NCI-H748 treated with DMSO at 0.1 percent for 48 hours (cell line): Measurements from ENCODE around the gene MAD2L2.

ENCODE experiments used
- DNase-seq: peaks from one replicate; lab custom pipeline; 2025; lab: John Stamatoyannopoulos, UW

Gene MAD2L2

GRCh38 chr1:11682287-11682771 is 1.4 kb upstream of the MAD2L2 start:
- no peak for DNase-seq

- DNase-seq = no peak
Measured at GRCh38 chr1:11680270-11681070, 478 bp downstream of the MAD2L2 start.

- no peak for DNase-seq
Measured at GRCh38 chr1:11678442-11678841, 2.5 kb downstream of the MAD2L2 start.

GRCh38 chr1:11676386-11677103 is 4.4 kb downstream of the MAD2L2 start:
- no peak for DNase-seq

- DNase-seq = no peak
Measured at GRCh38 chr1:11675325-11675724, 5.6 kb downstream of the MAD2L2 start.

- DNase-seq = no peak
Measured at GRCh38 chr1:11674488-11674887, 6.5 kb downstream of the MAD2L2 start.

- DNase-seq = no peak
Measured at GRCh38 chr1:11673089-11673769, 7.7 kb downstream of the MAD2L2 start.

- DNase-seq = no peak
Measured at GRCh38 chr1:11671544-11672286, 9.2 kb downstream of the MAD2L2 start.

- DNase-seq = no peak
Measured at GRCh38 chr1:11671205-11671543, 9.8 kb downstream of the MAD2L2 start.

GRCh38 chr1:11670747-11671146 is 10.2 kb downstream of the MAD2L2 start:
- DNase-seq = no peak

- DNase-seq = no peak
Measured at GRCh38 chr1:11668516-11668915, 12.4 kb downstream of the MAD2L2 start.

- DNase-seq = no peak
Measured at GRCh38 chr1:11664336-11665065, 16.4 kb downstream of the MAD2L2 start.

GRCh38 chr1:11661103-11661502 is 19.8 kb downstream of the MAD2L2 start:
- no peak for DNase-seq

- DNase-seq = no peak
Measured at GRCh38 chr1:11659748-11660147, 21.2 kb downstream of the MAD2L2 start.

- DNase-seq = no peak
Measured at GRCh38 chr1:11658542-11658941, 22.4 kb downstream of the MAD2L2 start.

- DNase-seq = no peak
Measured at GRCh38 chr1:11657654-11658053, 23.3 kb downstream of the MAD2L2 start.

- no peak for DNase-seq
Measured at GRCh38 chr1:11654939-11655808, 25.8 kb downstream of the MAD2L2 start.

GRCh38 chr1:11654137-11654938 is 26.6 kb downstream of the MAD2L2 start, which contains the start of the genes FBXO2 and FBXO44:
TSS of gene FBXO2 (minus strand) at chr1:11654429. CDS start at chr1:11654340, 89 bp downstream.
TSS of gene FBXO44 (plus strand) at chr1:11654877. CDS start at chr1:11655836, 959 bp downstream.
- no peak for DNase-seq

- no peak for DNase-seq
Measured at GRCh38 chr1:11653861-11654136, 27.1 kb downstream of the MAD2L2 start.
